ENCODE data around the gene ATP4B.

ATP4B gene

DNA sequence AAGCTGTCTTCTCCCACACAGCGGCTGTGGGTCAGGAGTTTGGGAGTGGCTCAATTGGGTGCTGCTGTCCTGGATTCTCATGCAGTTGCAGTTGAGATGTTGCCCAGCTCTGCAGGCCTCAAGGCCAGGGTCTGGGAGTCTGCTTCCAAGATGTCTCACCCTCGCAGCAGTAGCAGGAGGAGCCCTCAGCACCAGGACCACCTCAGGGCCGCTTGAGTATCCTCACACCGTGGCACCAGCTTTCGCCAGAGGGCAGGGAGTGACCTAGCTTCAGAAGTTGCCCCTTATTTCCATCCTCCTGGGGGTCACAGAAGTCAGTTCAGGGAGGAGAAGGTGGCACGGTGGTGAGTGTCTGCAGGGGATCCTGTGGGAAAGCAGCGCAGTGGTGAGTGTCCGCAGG lies 52.5 kb downstream of the ATP4B start:
- TF ChIP-seq CTCF (conservative IDR thresholded peaks at IDR 0.05; ENCODE audit: low read depth, low read length): no peak
- no peak for DNase-seq (ENCODE audit: low read depth)
- no peak overlapping the region for H3K4me3 ChIP-seq (ENCODE audit: low read length)

GRCh38 chr13:113604186-113604585 lies 53.8 kb downstream of the ATP4B start:
- DNase-seq (ENCODE audit: low read depth): no peak
- no peak for TF ChIP-seq CTCF (conservative IDR thresholded peaks at IDR 0.05; ENCODE audit: low read depth, low read length)
- H3K4me3 ChIP-seq (ENCODE audit: low read length): no peak overlapping the region

GRCh38 chr13:113603116-113603710 lies 54.8 kb downstream of the ATP4B start:
- TF ChIP-seq CTCF (conservative IDR thresholded peaks at IDR 0.05; ENCODE audit: low read depth, low read length): no peak
- no peak overlapping the region for H3K4me3 ChIP-seq (ENCODE audit: low read length)
- no peak for DNase-seq (ENCODE audit: low read depth)

- TF ChIP-seq CTCF (conservative IDR thresholded peaks at IDR 0.05; ENCODE audit: low read depth, low read length): no peak
- no peak for DNase-seq (ENCODE audit: low read depth)
- no peak overlapping the region for H3K4me3 ChIP-seq (ENCODE audit: low read length)
Observed at GRCh38 chr13:113602291-113602988, 55.6 kb downstream of the ATP4B start.

- DNase-seq (ENCODE audit: low read depth): no peak
- TF ChIP-seq CTCF (conservative IDR thresholded peaks at IDR 0.05; ENCODE audit: low read depth, low read length): no peak
- no peak overlapping the region for H3K4me3 ChIP-seq (ENCODE audit: low read length)
Observed at GRCh38 chr13:113601166-113602070, 56.6 kb downstream of the ATP4B start.

GRCh38 chr13:113599391-113599790 lies 58.6 kb downstream of the ATP4B start:
- no peak overlapping the region for H3K4me3 ChIP-seq (ENCODE audit: low read length)
- no peak for TF ChIP-seq CTCF (conservative IDR thresholded peaks at IDR 0.05; ENCODE audit: low read depth, low read length)
- DNase-seq (ENCODE audit: low read depth): no peak
